K562 (cell line): ENCODE data around the gene AKR1A1. TPM values are rescaled to one million over a fixed set of nuclear protein-coding genes. Genes with fewer than 3 reads are reported as not detected.

Experiments
- EP400 ChIP-seq: fragments of 450-650 bp; IDR thresholded peaks from 2 replicates; pipeline ENCODE4 v1.6.1; 2017; ENCODE audit warnings: antibody characterized with exemption, mild to moderate bottlenecking, moderate library complexity
- HNRNPLL ChIP-seq: fragments of 200-400 bp; formaldehyde crosslinking; IDR thresholded peaks from 2 replicates; pipeline ENCODE4 v1.6.1; 2017; ENCODE audit warnings: low read length, low read depth, mild to moderate bottlenecking; ENCODE audit not compliant: poor library complexity, severe bottlenecking
- RAD21 ChIP-seq, 2 experiments: fragments of 250-450 bp in 1 of 2; fragments of 450-650 bp in 1 of 2; sonication (Bioruptor Pico) in 1 of 2; formaldehyde crosslinking in 1 of 2; IDR thresholded peaks in 1 of 2; conservative IDR thresholded peaks in 1 of 2; 2 replicates each; pipeline versions ENCODE4 v1.4.0 to v1.8.0; 2020 to 2022; ENCODE audit warnings: mild to moderate bottlenecking in 2 of 2, moderate library complexity in 1 of 2
- STAG1 ChIP-seq: sonication (generic); formaldehyde crosslinking; IDR thresholded peaks from 2 replicates; pipeline ENCODE4 v1.5.0; 2020; ENCODE audit warnings: missing genetic modification reagents, borderline replicate concordance
- TAF7 ChIP-seq: fragments of 450-650 bp; IDR thresholded peaks from 2 replicates; pipeline ENCODE4 v1.6.1; 2016; ENCODE audit warnings: missing genetic modification characterization, missing compliant biosample characterization
- ZNF830 ChIP-seq: fragments of 250-450 bp; sonication (Bioruptor Pico); IDR thresholded peaks from 2 replicates; pipeline ENCODE4 v1.5.0; 2021; ENCODE audit warnings: mild to moderate bottlenecking
- polyA plus RNA-seq, 8 experiments: library from polyadenylated mRNA; depleted of rRNA in 4 of 8; stranded (reverse) in 5 of 8; unstranded in 3 of 8; fragments of >200 nt; fragmentation: Nextera tagmentation in 2 of 8; fragmentation: Illumina TruSeq in 1 of 8; extraction: Ambion mirVana in 2 of 8; extraction: Trizol in 1 of 8; gene quantifications; 2 replicates each; pipeline versions ENCODE4 v1.2.1 to v1.2.3, GENCODE V29; 2011 to 2014; ENCODE audit warnings: inconsistent platforms in 1 of 8, missing spikeins in 1 of 8
- total RNA-seq, 7 experiments: library from RNA; depleted of rRNA in 6 of 7; stranded (reverse); fragments of >200 nt in 6 of 7; fragmentation: Illumina TruSeq in 2 of 7; extraction: Trizol in 2 of 7; gene quantifications; 2 replicates each; pipeline versions ENCODE4 v1.2.1 to v1.2.3, GENCODE V29; 2011 to 2021; ENCODE audit warnings: low replicate concordance in 1 of 7
- TF ChIP-seq, protein P1 (sequence below): sonication (generic); formaldehyde crosslinking; IDR thresholded peaks from 2 replicates; pipeline ENCODE4 v1.8.0; 2023; ENCODE audit warnings: missing genetic modification reagents, mild to moderate bottlenecking, borderline replicate concordance
- TF ChIP-seq, protein P2 (sequence below): IDR thresholded peaks from 2 replicates; pipeline ENCODE4 v1.6.1; 2014; ENCODE audit warnings: antibody characterized with exemption
- TF ChIP-seq, protein P3 (sequence below): fragments of 250-450 bp; sonication (Bioruptor Pico); IDR thresholded peaks from 2 replicates; pipeline ENCODE4 v1.9.0; 2021; ENCODE audit warnings: mild to moderate bottlenecking
- TF ChIP-seq, protein P4 (sequence below): fragments of 200-800 bp; sonication (Bioruptor generic); IDR thresholded peaks from 2 replicates; pipeline ENCODE4 v1.6.1; 2017; ENCODE audit warnings: missing genetic modification characterization, missing compliant biosample characterization

The AKR1A1 gene
- total and polyA plus RNA-seq, 9 of the 15 experiments (the other 6 are each of a cell fraction or from before 2014, with no cell fraction given) = 68.6 to 211 (median 132) TPM

DNA sequence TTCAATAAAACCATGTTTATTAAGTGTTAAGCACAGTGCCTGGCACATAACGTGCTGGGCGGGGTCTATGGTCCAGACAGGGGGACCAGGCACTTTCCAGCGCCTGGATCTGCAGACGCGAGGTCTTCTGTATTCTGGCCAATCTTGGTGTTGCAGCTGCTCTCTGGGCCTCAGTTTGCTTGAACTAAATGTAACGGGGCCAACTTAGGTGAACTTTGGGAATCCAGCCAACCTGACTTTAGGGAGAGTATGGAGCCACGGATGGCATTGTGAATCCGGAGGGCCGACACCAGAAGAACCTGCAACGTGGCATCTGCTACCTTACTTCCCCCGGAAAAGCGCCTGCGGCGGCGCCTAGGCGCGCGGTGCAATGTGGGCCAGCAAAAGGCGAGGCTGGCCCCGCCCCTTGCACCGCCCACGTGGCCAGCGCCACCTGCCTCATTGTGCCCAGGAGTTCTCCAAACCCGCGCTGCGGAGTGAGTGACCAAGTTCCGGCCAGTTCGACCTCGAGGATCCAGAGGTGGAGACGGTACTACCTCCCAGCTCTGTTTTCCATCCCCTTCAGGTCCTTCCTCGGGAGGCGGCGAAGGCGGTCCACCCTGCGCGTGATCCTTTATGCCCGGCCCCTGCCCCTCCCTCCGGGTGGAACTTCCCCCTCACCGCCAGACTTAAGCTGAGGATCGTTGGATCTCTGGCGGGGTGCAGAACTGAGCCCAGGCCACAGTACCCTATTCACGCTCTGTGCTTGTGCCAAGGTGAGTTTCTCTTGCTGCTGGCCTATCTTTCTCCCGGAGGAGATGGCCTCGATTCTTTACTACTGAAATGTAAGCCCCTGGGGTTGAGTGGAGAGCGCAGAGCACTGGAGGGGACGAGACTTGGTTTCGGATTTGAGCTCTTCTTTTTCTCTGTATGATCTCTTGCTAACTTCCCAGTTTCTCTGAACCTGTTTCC lies at the start of gene AKR1A1 (continued):
- TF ChIP-seq, protein P1, sequence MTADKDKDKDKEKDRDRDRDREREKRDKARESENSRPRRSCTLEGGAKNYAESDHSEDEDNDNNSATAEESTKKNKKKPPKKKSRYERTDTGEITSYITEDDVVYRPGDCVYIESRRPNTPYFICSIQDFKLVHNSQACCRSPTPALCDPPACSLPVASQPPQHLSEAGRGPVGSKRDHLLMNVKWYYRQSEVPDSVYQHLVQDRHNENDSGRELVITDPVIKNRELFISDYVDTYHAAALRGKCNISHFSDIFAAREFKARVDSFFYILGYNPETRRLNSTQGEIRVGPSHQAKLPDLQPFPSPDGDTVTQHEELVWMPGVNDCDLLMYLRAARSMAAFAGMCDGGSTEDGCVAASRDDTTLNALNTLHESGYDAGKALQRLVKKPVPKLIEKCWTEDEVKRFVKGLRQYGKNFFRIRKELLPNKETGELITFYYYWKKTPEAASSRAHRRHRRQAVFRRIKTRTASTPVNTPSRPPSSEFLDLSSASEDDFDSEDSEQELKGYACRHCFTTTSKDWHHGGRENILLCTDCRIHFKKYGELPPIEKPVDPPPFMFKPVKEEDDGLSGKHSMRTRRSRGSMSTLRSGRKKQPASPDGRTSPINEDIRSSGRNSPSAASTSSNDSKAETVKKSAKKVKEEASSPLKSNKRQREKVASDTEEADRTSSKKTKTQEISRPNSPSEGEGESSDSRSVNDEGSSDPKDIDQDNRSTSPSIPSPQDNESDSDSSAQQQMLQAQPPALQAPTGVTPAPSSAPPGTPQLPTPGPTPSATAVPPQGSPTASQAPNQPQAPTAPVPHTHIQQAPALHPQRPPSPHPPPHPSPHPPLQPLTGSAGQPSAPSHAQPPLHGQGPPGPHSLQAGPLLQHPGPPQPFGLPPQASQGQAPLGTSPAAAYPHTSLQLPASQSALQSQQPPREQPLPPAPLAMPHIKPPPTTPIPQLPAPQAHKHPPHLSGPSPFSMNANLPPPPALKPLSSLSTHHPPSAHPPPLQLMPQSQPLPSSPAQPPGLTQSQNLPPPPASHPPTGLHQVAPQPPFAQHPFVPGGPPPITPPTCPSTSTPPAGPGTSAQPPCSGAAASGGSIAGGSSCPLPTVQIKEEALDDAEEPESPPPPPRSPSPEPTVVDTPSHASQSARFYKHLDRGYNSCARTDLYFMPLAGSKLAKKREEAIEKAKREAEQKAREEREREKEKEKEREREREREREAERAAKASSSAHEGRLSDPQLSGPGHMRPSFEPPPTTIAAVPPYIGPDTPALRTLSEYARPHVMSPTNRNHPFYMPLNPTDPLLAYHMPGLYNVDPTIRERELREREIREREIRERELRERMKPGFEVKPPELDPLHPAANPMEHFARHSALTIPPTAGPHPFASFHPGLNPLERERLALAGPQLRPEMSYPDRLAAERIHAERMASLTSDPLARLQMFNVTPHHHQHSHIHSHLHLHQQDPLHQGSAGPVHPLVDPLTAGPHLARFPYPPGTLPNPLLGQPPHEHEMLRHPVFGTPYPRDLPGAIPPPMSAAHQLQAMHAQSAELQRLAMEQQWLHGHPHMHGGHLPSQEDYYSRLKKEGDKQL (CRISPR knock-in tag) = no peak
- TF ChIP-seq HNRNPLL = peak; percentile 28
- TF ChIP-seq TAF7 (tag) = peak; percentile 14; the same call in 1 of the 2 replicates
- TF ChIP-seq, protein P2, sequence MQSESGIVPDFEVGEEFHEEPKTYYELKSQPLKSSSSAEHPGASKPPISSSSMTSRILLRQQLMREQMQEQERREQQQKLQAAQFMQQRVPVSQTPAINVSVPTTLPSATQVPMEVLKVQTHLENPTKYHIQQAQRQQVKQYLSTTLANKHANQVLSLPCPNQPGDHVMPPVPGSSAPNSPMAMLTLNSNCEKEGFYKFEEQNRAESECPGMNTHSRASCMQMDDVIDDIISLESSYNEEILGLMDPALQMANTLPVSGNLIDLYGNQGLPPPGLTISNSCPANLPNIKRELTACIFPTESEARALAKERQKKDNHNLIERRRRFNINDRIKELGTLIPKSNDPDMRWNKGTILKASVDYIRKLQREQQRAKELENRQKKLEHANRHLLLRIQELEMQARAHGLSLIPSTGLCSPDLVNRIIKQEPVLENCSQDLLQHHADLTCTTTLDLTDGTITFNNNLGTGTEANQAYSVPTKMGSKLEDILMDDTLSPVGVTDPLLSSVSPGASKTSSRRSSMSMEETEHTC = peak; percentile 75; the same call in 1 of the 2 replicates
- TF ChIP-seq RAD21 (CRISPR knock-in tag; conservative IDR thresholded peaks at IDR 0.05 in 1 of 2, IDR thresholded peaks at IDR 0.05 in 1 of 2) = peak in 1 of 2 experiments; percentile 15; a peak in 1 of 4 replicates
- TF ChIP-seq, protein P3, sequence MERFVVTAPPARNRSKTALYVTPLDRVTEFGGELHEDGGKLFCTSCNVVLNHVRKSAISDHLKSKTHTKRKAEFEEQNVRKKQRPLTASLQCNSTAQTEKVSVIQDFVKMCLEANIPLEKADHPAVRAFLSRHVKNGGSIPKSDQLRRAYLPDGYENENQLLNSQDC (CRISPR knock-in tag) = peak; percentile 60
- TF ChIP-seq, protein P4, sequence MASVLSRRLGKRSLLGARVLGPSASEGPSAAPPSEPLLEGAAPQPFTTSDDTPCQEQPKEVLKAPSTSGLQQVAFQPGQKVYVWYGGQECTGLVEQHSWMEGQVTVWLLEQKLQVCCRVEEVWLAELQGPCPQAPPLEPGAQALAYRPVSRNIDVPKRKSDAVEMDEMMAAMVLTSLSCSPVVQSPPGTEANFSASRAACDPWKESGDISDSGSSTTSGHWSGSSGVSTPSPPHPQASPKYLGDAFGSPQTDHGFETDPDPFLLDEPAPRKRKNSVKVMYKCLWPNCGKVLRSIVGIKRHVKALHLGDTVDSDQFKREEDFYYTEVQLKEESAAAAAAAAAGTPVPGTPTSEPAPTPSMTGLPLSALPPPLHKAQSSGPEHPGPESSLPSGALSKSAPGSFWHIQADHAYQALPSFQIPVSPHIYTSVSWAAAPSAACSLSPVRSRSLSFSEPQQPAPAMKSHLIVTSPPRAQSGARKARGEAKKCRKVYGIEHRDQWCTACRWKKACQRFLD (CRISPR knock-in tag) = peak; percentile 78; the same call in 1 of the 2 replicates
- TF ChIP-seq ZNF830 (CRISPR knock-in tag) = 0 out of 2 replicates have a peak, but pooled peaks have one; percentile 14
- TF ChIP-seq STAG1 = no peak
- TF ChIP-seq EP400 = peak; percentile 100
